ENCODE results near the gene IFNL1.
A peak's percentile ranks its signal among the peaks of the same experiment; 100 is the strongest.
"Not testable (repeated sequence)": the region's sequence is repeated elsewhere in the genome, so short reads cannot be mapped to it uniquely, and the experiment has no call there.

The IFNL1 gene

GRCh38 chr19:39309305-39309670 lies 13.1 kb downstream of the IFNL1 start:
- DNase-seq, result not testable (repeated sequence)

- DNase-seq, result no peak
These were observed 14.5 kb downstream of the IFNL1 start for GRCh38 chr19:39310558-39311311.

- DNase-seq, result no peak
These were observed 18.0 kb downstream of the IFNL1 start for GRCh38 chr19:39314016-39314728.

- DNase-seq, result no peak
These were observed 19.7 kb downstream of the IFNL1 start for GRCh38 chr19:39315933-39316332.

- DNase-seq, result no peak
These were observed 20.6 kb downstream of the IFNL1 start for GRCh38 chr19:39316627-39317321.

- no peak for DNase-seq
These were observed 21.3 kb downstream of the IFNL1 start for GRCh38 chr19:39317476-39317875.

- DNase-seq, result no peak
These were observed 21.9 kb downstream of the IFNL1 start for GRCh38 chr19:39318071-39318470.

GRCh38 chr19:39318690-39319089 lies 22.5 kb downstream of the IFNL1 start:
- no peak for DNase-seq

GRCh38 chr19:39319098-39319891 lies 23.1 kb downstream of the IFNL1 start:
- DNase-seq, result no peak

GRCh38 chr19:39319892-39320248 lies 23.7 kb downstream of the IFNL1 start:
- DNase-seq, result no peak

GRCh38 chr19:39321117-39321831 lies 25.1 kb downstream of the IFNL1 start:
- DNase-seq, result no peak

- no peak for DNase-seq
These were observed 25.6 kb downstream of the IFNL1 start for GRCh38 chr19:39321832-39322176.

GRCh38 chr19:39324242-39324842 lies 28.1 kb downstream of the IFNL1 start:
- no peak for DNase-seq

GRCh38 chr19:39325778-39326665 lies 29.8 kb downstream of the IFNL1 start:
- DNase-seq, result peak; percentile 8

- no peak for DNase-seq
These were observed 31.3 kb downstream of the IFNL1 start for GRCh38 chr19:39327363-39328045.

GRCh38 chr19:39328046-39328705 lies 32.0 kb downstream of the IFNL1 start:
- peak; percentile 89 for DNase-seq

GRCh38 chr19:39329948-39330347 lies 33.7 kb downstream of the IFNL1 start:
- DNase-seq, result no peak

GRCh38 chr19:39332293-39332692 lies 36.1 kb downstream of the IFNL1 start:
- no peak for DNase-seq

- DNase-seq, result not testable (repeated sequence)
These were observed 36.5 kb downstream of the IFNL1 start for GRCh38 chr19:39332738-39333137.

- DNase-seq, result no peak
These were observed 37.3 kb downstream of the IFNL1 start for GRCh38 chr19:39333507-39333906.
